GM12878 (cell line): Measurements from ENCODE around the gene MED10.
A peak's percentile ranks its signal among the peaks of the same experiment; 100 is the strongest.

Experiments
- EP300 ChIP-seq, 2 experiments: fragments of 150-350 bp in 1 of 2; IDR thresholded peaks; 2 replicates each; pipeline ENCODE4 v1.6.1; 2011 to 2012; ENCODE audit warnings: low read depth in 2 of 2, low read length in 2 of 2, borderline replicate concordance in 1 of 2, improper control_type of control experiment in 1 of 2, inconsistent platforms in 1 of 2; ENCODE audit not compliant: control insufficient read depth in 1 of 2
- ESRRA ChIP-seq: IDR thresholded peaks from 2 replicates; pipeline ENCODE4 v1.6.1; 2012; ENCODE audit warnings: mild to moderate bottlenecking, low read length, improper control_type of control experiment
- EZH2 ChIP-seq: IDR thresholded peaks from 2 replicates; pipeline ENCODE4 v1.6.1; 2012; ENCODE audit warnings: low read depth, mild to moderate bottlenecking, control low read depth, inconsistent platforms, low read length, borderline replicate concordance; ENCODE audit not compliant: control insufficient read depth
- FOS ChIP-seq: IDR thresholded peaks from 3 replicates; pipeline ENCODE4 v1.6.1; 2011; ENCODE audit warnings: borderline replicate concordance; ENCODE audit not compliant: insufficient read length; ENCODE audit errors: extremely low read depth
- HSF1 ChIP-seq: fragments of 150-350 bp; IDR thresholded peaks from 2 replicates; pipeline ENCODE4 v1.6.1; 2014; ENCODE audit warnings: mild to moderate bottlenecking, low read depth, low read length
- NFYB ChIP-seq: IDR thresholded peaks from 2 replicates; pipeline ENCODE4 v1.6.1; 2011; ENCODE audit warnings: low read depth, mild to moderate bottlenecking, low read length, improper control_type of control experiment, moderate library complexity; ENCODE audit not compliant: insufficient read depth
- POLR2A ChIP-seq: IDR thresholded peaks from 2 replicates; pipeline ENCODE4 v1.6.1; 2011; ENCODE audit warnings: low read depth, mild to moderate bottlenecking, low read length
- REST ChIP-seq: IDR thresholded peaks from 2 replicates; pipeline ENCODE4 v1.6.1; 2012; ENCODE audit warnings: mild to moderate bottlenecking, low read depth, low read length
- USF1 ChIP-seq: IDR thresholded peaks from 2 replicates; pipeline ENCODE4 v1.6.1; 2011; ENCODE audit warnings: borderline replicate concordance, low read depth, mild to moderate bottlenecking, moderate library complexity, mixed read lengths, low read length; ENCODE audit not compliant: insufficient read depth; ENCODE audit errors: extremely low read length
- YBX1 ChIP-seq: fragments of 450-650 bp; IDR thresholded peaks from 2 replicates; pipeline ENCODE4 v1.6.1; 2016; ENCODE audit warnings: antibody characterized with exemption
- ZNF622 ChIP-seq: fragments of 450-650 bp; IDR thresholded peaks from 2 replicates; pipeline ENCODE4 v1.6.1; 2017; ENCODE audit warnings: mild to moderate bottlenecking, inconsistent platforms
- TF ChIP-seq, protein P1 (sequence below), 3 experiments: IDR thresholded peaks in 2 of 3; conservative IDR thresholded peaks in 1 of 3; 2 replicates each; pipeline ENCODE4 v1.5.1; 2011; ENCODE audit warnings: low read depth in 3 of 3, low read length in 3 of 3, mild to moderate bottlenecking in 3 of 3, control low read depth in 2 of 3, moderate library complexity in 2 of 3, inconsistent platforms in 1 of 3, mixed read lengths in 1 of 3; ENCODE audit not compliant: control insufficient read depth in 2 of 3, insufficient read depth in 1 of 3; ENCODE audit errors: extremely low read depth in 1 of 3

GRCh38 chr5:6328173-6328572 lies 50.2 kb downstream of the MED10 start:
- no peak for TF ChIP-seq NFYB
- no peak for TF ChIP-seq FOS
- no peak for TF ChIP-seq EZH2
- TF ChIP-seq HSF1 = no peak
- TF ChIP-seq ESRRA = no peak
- TF ChIP-seq, protein P1, sequence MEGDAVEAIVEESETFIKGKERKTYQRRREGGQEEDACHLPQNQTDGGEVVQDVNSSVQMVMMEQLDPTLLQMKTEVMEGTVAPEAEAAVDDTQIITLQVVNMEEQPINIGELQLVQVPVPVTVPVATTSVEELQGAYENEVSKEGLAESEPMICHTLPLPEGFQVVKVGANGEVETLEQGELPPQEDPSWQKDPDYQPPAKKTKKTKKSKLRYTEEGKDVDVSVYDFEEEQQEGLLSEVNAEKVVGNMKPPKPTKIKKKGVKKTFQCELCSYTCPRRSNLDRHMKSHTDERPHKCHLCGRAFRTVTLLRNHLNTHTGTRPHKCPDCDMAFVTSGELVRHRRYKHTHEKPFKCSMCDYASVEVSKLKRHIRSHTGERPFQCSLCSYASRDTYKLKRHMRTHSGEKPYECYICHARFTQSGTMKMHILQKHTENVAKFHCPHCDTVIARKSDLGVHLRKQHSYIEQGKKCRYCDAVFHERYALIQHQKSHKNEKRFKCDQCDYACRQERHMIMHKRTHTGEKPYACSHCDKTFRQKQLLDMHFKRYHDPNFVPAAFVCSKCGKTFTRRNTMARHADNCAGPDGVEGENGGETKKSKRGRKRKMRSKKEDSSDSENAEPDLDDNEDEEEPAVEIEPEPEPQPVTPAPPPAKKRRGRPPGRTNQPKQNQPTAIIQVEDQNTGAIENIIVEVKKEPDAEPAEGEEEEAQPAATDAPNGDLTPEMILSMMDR (IDR thresholded peaks at IDR 0.05 in 2 of 3, conservative IDR thresholded peaks at IDR 0.05 in 1 of 3; ENCODE audit: control insufficient read depth in 2 of 3, extremely low read depth in 1 of 3, insufficient read depth in 1 of 3, low read depth in 3 of 3, low read length in 3 of 3) = no peak
- TF ChIP-seq USF1 = no peak
- no peak for TF ChIP-seq EP300 (IDR thresholded peaks at IDR 0.05; ENCODE audit: borderline replicate concordance in 1 of 2, control insufficient read depth in 1 of 2, low read depth in 2 of 2, low read length in 2 of 2)
- TF ChIP-seq ZNF622 = no peak
- TF ChIP-seq YBX1 = no peak
- TF ChIP-seq REST = peak; percentile 94
- TF ChIP-seq POLR2A = no peak
